Esophagus squamous epithelium (tissue), 4 donors: ENCODE data around the gene CHMP1A.

Source experiments
- POLR2A ChIP-seq, 4 donors: fragments of 450-650 bp; IDR thresholded peaks; one replicate each; pipeline ENCODE4 v1.6.1; 2017; ENCODE audit warnings: antibody characterized with exemption in 4 of 4, mild to moderate bottlenecking in 4 of 4, moderate library complexity in 3 of 4
- TF ChIP-seq, protein P1 (sequence below), 6 experiments: fragments of 450-650 bp in 4 of 6; fragments of 200-600 bp in 2 of 6; sonication (generic) in 2 of 6; IDR thresholded peaks; one replicate each; pipeline ENCODE4 v1.5.1; 2016 to 2019; ENCODE audit warnings: antibody characterized with exemption in 6 of 6, mild to moderate bottlenecking in 4 of 6, moderate library complexity in 4 of 6

DNA sequence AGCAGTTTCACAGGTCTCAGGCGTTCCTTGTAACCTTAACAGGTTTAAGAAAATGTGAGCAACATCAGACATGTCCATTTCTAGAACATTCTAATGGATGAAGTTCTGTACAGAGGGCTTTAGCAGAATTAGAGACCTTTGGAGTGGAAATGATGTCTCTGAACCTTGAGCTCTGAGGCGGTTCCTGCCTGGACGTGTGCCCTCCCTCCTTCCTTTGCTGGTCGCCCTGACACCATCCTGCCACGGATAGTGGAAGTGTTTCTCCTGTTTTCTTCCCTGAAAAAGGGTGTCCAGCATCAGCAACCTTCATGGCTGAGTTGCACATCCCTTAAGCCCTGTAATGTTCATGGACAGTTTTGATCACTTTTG, 11.3 kb upstream of the CHMP1A start:
- TF ChIP-seq, protein P1, sequence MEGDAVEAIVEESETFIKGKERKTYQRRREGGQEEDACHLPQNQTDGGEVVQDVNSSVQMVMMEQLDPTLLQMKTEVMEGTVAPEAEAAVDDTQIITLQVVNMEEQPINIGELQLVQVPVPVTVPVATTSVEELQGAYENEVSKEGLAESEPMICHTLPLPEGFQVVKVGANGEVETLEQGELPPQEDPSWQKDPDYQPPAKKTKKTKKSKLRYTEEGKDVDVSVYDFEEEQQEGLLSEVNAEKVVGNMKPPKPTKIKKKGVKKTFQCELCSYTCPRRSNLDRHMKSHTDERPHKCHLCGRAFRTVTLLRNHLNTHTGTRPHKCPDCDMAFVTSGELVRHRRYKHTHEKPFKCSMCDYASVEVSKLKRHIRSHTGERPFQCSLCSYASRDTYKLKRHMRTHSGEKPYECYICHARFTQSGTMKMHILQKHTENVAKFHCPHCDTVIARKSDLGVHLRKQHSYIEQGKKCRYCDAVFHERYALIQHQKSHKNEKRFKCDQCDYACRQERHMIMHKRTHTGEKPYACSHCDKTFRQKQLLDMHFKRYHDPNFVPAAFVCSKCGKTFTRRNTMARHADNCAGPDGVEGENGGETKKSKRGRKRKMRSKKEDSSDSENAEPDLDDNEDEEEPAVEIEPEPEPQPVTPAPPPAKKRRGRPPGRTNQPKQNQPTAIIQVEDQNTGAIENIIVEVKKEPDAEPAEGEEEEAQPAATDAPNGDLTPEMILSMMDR (IDR thresholded peaks at IDR 0.05), result no peak
- TF ChIP-seq POLR2A (IDR thresholded peaks at IDR 0.05), result no peak
